HEK293 (cell line): ENCODE data around the gene ZNF646.
A peak's percentile ranks its signal among the peaks of the same experiment; 100 is the strongest.

ENCODE experiments used
- EGR2 ChIP-seq: fragments of 450-650 bp; formaldehyde crosslinking; IDR thresholded peaks from 2 replicates; pipeline ENCODE4 v1.5.1; 2016; ENCODE audit warnings: low read depth, missing biosample characterization, missing genetic modification characterization
- KLF7 ChIP-seq: fragments of 450-650 bp; formaldehyde crosslinking; IDR thresholded peaks from 2 replicates; pipeline ENCODE4 v1.5.1; 2016; ENCODE audit warnings: missing biosample characterization, missing genetic modification characterization, borderline replicate concordance
- KLF9 ChIP-seq: fragments of 450-650 bp; formaldehyde crosslinking; IDR thresholded peaks from 2 replicates; pipeline ENCODE4 v1.5.1; 2016; ENCODE audit warnings: missing biosample characterization, missing genetic modification characterization, low read depth
- PRDM4 ChIP-seq: fragments of 450-650 bp; formaldehyde crosslinking; IDR thresholded peaks from 2 replicates; pipeline ENCODE4 v1.5.1; 2017; ENCODE audit warnings: missing biosample characterization, missing genetic modification characterization
- SALL2 ChIP-seq: fragments of 450-650 bp; formaldehyde crosslinking; IDR thresholded peaks from 2 replicates; pipeline ENCODE4 v1.5.0; 2017; ENCODE audit warnings: missing biosample characterization, mild to moderate bottlenecking, missing genetic modification characterization, borderline replicate concordance
- TCF7L2 ChIP-seq: IDR thresholded peaks from 2 replicates; pipeline ENCODE4 v1.6.1; 2011; ENCODE audit warnings: low read depth, mild to moderate bottlenecking, inconsistent platforms, low read length, moderate library complexity, borderline replicate concordance
- WT1 ChIP-seq: fragments of 450-650 bp; formaldehyde crosslinking; IDR thresholded peaks from 2 replicates; pipeline ENCODE4 v1.5.1; 2016; ENCODE audit warnings: missing biosample characterization, missing genetic modification characterization
- ZBTB10 ChIP-seq: fragments of 450-650 bp; formaldehyde crosslinking; IDR thresholded peaks from 2 replicates; pipeline ENCODE4 v1.5.1; 2016; ENCODE audit warnings: missing biosample characterization, missing genetic modification characterization
- ZBTB49 ChIP-seq: fragments of 450-650 bp; formaldehyde crosslinking; IDR thresholded peaks from 2 replicates; pipeline ENCODE4 v1.5.1; 2016; ENCODE audit warnings: missing biosample characterization, missing genetic modification characterization, low read depth
- ZBTB7A ChIP-seq: fragments of 450-650 bp; formaldehyde crosslinking; IDR thresholded peaks from 2 replicates; pipeline ENCODE4 v1.5.1; 2016; ENCODE audit warnings: low read depth, missing biosample characterization, missing genetic modification characterization
- ZNF16 ChIP-seq: fragments of 450-650 bp; formaldehyde crosslinking; IDR thresholded peaks from 2 replicates; pipeline ENCODE4 v1.5.1; 2016; ENCODE audit warnings: low read depth, missing biosample characterization, missing genetic modification characterization
- ZNF211 ChIP-seq: fragments of 450-650 bp; formaldehyde crosslinking; IDR thresholded peaks from 2 replicates; pipeline ENCODE4 v1.5.1; 2016; ENCODE audit warnings: low read depth, missing biosample characterization, missing genetic modification characterization
- ZNF223 ChIP-seq: fragments of 450-650 bp; formaldehyde crosslinking; IDR thresholded peaks from 2 replicates; pipeline ENCODE4 v1.5.1; 2016; ENCODE audit warnings: missing biosample characterization, missing genetic modification characterization
- ZNF26 ChIP-seq: fragments of 450-650 bp; formaldehyde crosslinking; IDR thresholded peaks from 2 replicates; pipeline ENCODE4 v1.5.1; 2016; ENCODE audit warnings: missing biosample characterization, missing genetic modification characterization
- ZNF280C ChIP-seq: fragments of 450-650 bp; formaldehyde crosslinking; IDR thresholded peaks from 2 replicates; pipeline ENCODE4 v1.5.1; 2016; ENCODE audit warnings: missing biosample characterization, missing genetic modification characterization
- ZNF362 ChIP-seq: fragments of 450-650 bp; formaldehyde crosslinking; IDR thresholded peaks from 2 replicates; pipeline ENCODE4 v1.5.1; 2016; ENCODE audit warnings: missing biosample characterization, missing genetic modification characterization
- ZNF404 ChIP-seq: fragments of 450-650 bp; formaldehyde crosslinking; IDR thresholded peaks from 2 replicates; pipeline ENCODE4 v1.5.1; 2017; ENCODE audit warnings: missing biosample characterization, missing genetic modification characterization
- ZNF501 ChIP-seq: fragments of 450-650 bp; formaldehyde crosslinking; IDR thresholded peaks from 2 replicates; pipeline ENCODE4 v1.5.1; 2016; ENCODE audit warnings: missing biosample characterization, missing genetic modification characterization
- ZNF621 ChIP-seq: fragments of 450-650 bp; formaldehyde crosslinking; IDR thresholded peaks from 2 replicates; pipeline ENCODE4 v1.5.1; 2017; ENCODE audit warnings: missing biosample characterization, missing genetic modification characterization
- ZNF670 ChIP-seq: fragments of 450-650 bp; formaldehyde crosslinking; IDR thresholded peaks from 2 replicates; pipeline ENCODE4 v1.5.1; 2016; ENCODE audit warnings: missing biosample characterization, missing genetic modification characterization, low read depth
- ZNF792 ChIP-seq: fragments of 450-650 bp; formaldehyde crosslinking; IDR thresholded peaks from 2 replicates; pipeline ENCODE4 v1.5.1; 2016; ENCODE audit warnings: missing biosample characterization, missing genetic modification characterization
- ZSCAN23 ChIP-seq: fragments of 450-650 bp; formaldehyde crosslinking; IDR thresholded peaks from 2 replicates; pipeline ENCODE4 v1.5.1; 2016; ENCODE audit warnings: missing biosample characterization, missing genetic modification characterization

Gene ZNF646

GRCh38 chr16:31032736-31033708, 41.2 kb upstream of the ZNF646 start, which contains the start of gene STX4 (continued):
- TF ChIP-seq ZNF280C: no peak
- TF ChIP-seq ZBTB49: no peak
- no peak for TF ChIP-seq ZNF621 (tag by site-specific recombination)
- no peak for TF ChIP-seq ZNF26 (tag by site-specific recombination)
- peak; percentile 92 for TF ChIP-seq ZNF501 (tag by site-specific recombination)
- TF ChIP-seq ZBTB7A (tag by site-specific recombination): peak; percentile 89; the same call in 1 of the 2 replicates
- peak; percentile 72; the same call in 1 of the 2 replicates for TF ChIP-seq PRDM4 (tag by site-specific recombination)
- peak; percentile 36; the same call in 1 of the 2 replicates for TF ChIP-seq ZNF223
- TF ChIP-seq EGR2 (tag by site-specific recombination): peak; percentile 99
- TF ChIP-seq ZNF211: no peak
- TF ChIP-seq ZBTB10 (tag by site-specific recombination): peak; percentile 100
- TF ChIP-seq ZNF16 (tag by site-specific recombination): no peak
- peak; percentile 82 for TF ChIP-seq ZSCAN23
- TF ChIP-seq ZNF362 (tag by site-specific recombination): peak; percentile 42; the same call in 1 of the 2 replicates
- no peak for TF ChIP-seq ZNF670 (tag by site-specific recombination)
- 0 out of 2 replicates have a peak, but pooled peaks have one; percentile 55 for TF ChIP-seq WT1
- no peak for TF ChIP-seq TCF7L2
- no peak for TF ChIP-seq SALL2 (tag by site-specific recombination)
- TF ChIP-seq KLF9 (tag by site-specific recombination): peak; percentile 58; the same call in 1 of the 2 replicates
- no peak for TF ChIP-seq ZNF404 (tag by site-specific recombination)
- peak; percentile 75; the same call in 1 of the 2 replicates for TF ChIP-seq KLF7 (tag by site-specific recombination)
- no peak for TF ChIP-seq ZNF792
